SKM-1 treated with dmso at 0.1 percent for 144 hours (cell line): ENCODE measurements around the gene PRKCH.
A peak's percentile ranks its signal among the peaks of the same experiment; 100 is the strongest.

Source experiments
- DNase-seq: peaks from one replicate; lab custom pipeline; 2025; ENCODE audit not compliant: unreplicated experiment; lab: John Stamatoyannopoulos, UW

PRKCH gene

DNA sequence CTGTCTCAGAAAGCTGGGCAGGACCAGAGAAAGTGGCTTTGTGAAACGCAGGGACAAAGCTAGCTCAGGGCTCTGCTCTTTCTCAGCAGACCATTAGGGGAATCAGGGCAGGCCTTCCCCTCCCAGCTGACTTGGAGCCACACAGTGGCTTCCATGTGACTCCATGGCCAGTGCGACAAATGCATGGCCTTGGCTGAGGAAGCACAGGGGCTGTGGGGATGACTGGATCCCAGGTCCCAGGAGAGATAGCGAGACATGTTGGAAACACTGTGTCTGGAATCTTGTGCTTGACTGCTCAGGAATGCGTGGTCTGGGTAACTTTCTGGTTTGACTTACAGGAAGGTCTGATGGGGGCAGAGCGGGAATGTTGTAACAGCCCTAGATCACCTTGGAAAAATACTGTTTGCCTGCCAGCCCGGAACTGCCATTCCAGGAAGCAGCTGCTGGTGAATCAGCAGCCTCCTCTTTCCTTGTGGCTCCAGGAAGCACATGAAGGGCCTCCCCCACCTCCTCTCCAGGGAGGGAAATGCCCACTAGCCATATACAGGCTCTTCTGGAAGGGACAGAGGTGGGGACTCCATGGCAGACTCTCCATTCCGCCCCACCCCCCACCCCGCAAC lies 240.4 kb downstream of the PRKCH start:
- no peak for DNase-seq

DNA sequence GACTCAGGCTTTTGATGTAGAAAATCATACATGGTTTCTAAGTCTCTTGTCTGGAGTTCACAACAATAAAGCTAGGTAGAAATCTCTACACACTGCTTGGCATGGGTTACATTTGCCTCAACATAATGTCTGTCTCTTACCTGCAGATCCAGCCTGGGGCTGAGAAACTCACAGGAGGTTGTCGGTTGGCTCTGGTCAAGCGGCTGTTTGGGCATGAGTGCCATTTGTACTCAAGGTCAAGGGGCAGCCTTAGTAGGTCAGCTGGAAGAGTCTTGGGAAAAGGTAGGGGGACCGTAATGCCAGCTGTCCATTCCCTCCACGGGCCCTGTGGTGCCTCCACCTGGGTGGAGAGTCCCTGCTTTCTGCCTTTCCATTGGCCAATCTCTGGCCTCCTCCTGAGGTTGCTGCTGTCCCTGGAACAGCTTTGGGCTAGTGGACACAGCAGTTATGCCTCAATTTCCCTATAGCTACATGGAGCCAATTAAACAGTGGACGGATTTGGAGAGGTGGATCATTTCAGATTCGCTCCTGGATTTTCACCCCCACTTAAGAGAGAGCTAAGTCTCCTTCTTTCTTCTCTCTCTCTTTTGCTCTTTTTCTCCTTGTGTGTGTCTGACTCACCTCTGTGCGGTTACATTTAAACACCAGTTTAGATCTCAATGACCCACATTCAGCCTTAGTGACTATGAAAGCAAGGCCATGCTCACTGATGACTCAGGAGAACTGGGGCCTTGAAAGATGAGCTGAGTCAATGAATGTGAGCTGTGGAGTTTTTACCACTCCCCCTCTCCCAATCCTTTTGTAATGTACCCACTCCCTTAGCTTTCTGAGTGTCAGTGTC lies 241.2 kb downstream of the PRKCH start:
- no peak for DNase-seq

DNA sequence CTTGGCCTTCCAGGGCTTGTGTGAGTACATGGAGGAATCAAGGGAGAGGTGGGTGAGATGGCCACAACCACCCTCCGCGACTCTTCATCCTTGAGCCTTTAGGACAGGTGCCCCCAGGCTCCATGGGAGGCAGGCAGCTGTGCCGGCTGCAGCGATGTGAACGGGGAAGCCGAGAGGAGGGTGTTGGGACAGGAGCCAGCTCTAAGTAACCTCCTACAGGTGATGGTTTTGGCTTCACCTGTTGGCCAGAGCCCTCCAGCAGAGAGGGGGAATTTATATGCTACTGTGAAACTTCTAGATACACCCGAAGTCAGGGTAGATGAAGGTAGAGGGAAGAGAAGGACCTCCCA lies 241.8 kb downstream of the PRKCH start:
- no peak for DNase-seq

DNA sequence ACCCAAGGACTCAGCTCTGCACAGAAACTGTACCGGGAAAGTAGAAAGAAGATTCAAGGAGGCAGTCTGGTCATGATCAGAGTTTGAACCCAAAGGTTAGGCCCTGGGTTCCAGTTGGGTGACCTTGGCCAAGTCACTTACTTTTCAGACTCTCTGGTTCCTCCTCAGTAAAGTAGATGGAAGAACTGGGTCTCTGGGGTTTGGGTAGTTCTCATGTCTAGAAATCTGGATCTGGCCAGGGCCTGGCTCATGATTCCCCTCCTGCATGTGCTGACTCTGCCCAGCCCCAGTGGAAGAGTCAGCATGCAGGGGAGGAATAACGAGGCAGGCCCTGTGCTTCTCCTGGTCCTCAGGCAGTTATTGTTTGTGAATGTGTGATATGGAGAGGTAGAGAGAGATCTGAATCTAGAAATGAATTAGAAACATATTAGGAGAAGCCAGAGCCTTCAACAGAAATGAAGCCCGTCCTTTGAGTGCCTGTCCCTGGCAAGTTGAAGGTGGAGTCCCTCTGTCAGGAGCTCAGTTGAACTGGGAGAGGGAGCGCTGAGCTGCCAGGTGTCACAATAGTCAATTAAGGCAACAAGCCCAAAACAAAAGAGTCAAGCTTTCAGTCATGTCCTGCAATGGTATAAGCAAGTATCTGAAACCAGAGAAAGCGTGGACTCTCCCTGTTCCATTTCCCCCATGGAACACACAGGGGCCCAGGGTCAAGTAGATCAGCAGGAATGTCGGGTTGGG lies 242.7 kb downstream of the PRKCH start:
- DNase-seq = no peak

DNA sequence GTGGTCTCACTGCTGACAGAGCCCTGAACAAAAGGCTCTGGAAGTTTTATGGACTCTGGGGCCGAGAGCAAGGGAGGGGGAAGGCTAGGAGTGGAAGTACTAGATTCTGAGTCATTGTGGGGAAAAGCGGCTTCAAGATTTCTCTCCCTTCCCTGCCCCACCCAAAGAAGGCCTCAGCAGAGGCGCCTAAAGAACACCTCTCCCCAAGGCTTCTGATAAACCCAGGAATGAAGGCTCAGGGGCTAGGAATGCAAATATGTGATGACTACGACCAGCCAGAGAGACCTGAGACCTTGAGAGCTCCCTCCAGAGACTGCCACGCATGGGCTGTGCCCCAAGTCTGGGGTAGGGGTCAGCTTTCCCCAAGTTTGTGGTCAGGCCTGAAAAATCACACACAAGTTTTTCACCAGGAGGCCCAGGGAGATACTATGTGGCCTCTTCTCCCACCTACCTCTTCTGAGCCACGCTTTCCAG lies 243.3 kb downstream of the PRKCH start:
- DNase-seq = no peak

DNA sequence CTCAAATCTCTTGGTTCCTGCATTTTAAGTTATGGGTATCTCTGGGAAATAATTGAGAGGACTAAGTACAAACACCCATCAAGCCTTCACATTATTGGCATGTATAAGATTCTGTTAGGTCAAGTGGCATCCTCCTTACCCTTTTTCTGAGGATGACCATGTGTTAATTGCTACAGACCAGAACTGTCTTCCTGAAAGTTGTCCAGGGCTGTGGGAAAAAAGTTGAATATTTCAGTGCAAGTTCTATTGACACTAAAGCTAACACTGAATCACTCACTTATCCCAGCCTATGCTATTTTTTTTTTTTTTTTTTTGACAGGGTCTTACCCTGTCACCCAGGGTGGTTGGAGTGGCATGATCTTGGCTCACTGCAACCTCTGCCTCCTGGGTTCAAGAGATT lies 243.8 kb downstream of the PRKCH start:
- DNase-seq = no peak

DNA sequence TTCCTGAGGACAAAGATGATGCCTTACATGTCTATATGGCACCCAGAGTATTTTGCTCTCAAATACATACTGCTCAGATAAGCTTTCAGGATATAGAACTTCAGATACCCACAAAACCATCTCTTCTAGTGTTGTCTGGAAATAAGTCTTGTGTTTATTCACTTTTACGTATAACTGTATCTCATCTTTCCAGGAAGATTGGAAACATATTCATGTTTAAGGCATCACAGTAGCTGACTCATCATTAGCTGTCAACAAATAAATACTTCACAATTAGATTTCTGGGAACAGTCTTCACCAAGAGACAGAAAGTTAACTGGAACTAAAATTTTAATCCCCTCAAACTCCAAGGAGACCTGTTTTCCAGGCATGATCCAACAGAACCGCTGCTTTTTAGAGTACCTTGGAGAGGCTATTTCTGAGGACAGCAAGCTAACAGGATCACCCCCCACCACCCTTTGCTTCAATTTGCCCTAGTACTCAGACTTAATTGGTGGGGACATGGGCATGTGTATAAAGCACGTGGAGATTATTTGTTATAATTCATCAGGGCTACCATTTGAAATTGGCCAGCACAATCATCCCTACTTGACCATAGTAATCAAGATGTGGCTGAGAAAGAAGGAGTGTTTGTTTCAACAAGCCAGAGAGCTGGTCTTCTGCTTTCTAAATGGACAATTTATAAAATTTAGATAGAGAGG lies 244.6 kb downstream of the PRKCH start:
- DNase-seq = no peak

DNA sequence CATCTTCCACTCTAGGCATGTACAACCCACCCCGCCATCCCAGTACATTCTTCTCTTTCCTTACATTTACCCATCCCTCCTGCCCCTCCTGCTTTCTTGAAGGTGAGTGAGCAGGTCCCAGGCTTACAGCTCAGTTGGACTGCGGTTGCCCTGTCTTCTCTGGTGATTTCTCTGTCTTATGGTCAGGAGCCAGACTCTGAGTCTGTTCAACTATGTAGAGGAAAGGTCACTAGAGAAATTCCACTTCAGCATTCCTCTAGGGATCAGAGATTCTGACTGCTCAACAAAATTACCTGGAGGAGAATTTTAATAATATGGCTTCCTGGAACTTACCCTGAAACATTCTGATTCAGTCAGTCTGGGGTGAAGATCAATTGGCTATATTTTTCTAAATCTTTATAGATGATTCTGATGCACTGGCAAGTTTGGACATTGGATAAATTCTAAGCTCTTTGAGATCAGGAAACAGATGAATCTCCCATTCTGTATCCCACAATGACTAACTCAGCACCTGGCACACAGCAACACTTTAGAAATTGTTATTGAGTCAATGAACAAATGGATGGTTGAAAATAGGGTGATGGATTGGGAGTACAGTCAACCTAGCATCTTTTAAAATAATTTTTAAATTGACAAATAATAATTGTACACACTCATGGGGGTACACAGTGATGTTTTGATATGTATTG lies 245.3 kb downstream of the PRKCH start:
- no peak for DNase-seq

DNA sequence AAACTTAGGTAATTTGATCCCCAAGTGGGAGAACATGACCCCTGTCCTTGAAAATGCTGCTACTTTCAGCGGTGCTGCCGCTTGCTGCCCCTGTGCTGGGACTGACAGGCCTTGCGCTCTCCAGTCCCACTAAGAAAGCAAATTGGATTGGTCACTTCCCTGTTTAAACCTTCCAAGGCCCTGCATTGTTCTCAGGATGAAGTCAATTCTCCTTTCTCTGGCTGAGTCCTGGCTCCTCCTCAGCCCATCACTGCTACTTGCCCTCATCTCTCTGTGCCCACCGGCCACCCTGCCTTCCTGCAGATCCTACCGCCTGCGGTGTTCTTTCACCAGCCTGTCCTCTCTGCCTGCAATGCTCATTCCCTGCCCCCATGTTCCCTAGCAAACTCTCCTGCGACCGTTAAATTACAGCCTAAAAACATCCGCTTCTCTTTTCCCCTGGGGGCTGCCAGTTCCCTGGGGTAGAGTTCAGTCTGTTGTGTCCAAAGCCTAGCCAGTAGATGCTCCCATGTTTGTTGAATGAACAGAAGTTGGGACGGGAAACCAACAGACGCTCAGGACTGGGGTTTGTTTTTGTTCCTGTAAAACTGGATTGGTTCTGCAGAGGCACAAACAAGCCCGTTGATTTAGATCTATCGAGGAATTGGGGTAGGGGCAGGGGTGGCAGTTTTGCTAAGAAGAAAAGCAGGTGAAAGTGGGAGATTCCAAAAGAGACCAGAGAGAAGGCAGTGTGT lies 246.6 kb downstream of the PRKCH start:
- no peak for DNase-seq

DNA sequence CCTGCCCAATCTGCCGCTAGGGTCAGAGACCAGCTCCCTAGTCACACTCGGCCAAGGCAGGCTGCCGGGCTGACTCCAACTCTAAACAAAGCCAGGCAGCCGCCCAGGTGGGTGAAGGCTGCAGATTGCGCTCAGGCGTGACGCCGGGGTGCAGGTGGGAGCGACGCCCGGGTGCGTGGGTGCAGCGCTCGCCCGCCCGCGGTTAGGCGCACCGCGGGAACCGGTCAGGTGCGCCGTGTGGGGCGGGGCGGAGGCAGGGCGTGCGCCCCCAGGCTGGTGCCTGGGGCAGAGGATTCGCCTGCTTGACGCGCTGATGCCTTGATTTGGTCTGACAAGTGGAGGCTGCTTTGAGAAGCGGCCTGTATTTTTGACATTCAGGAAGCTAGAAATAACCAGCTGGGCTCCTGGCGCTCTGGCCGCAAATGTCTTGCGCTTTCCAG lies 247.2 kb downstream of the PRKCH start:
- no peak for DNase-seq

DNA sequence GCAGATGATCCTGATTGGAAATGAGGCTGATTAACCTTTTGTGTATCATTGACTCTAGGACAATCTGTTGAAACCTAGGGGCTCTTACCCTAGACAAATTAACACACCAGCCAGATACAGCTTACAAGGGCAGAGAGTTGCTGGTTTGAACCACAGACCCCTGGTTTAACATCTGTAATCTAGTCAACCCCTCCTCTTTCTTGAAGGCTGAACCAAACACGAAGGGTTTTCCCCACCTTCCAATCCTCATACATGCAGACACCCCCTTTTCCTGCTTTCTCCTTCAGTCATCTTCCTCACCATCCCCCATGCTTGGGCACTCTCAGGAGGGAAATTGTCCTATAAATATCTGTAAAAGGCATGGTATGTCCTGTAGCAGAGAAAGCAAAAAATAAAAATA lies 247.9 kb downstream of the PRKCH start:
- no peak for DNase-seq

DNA sequence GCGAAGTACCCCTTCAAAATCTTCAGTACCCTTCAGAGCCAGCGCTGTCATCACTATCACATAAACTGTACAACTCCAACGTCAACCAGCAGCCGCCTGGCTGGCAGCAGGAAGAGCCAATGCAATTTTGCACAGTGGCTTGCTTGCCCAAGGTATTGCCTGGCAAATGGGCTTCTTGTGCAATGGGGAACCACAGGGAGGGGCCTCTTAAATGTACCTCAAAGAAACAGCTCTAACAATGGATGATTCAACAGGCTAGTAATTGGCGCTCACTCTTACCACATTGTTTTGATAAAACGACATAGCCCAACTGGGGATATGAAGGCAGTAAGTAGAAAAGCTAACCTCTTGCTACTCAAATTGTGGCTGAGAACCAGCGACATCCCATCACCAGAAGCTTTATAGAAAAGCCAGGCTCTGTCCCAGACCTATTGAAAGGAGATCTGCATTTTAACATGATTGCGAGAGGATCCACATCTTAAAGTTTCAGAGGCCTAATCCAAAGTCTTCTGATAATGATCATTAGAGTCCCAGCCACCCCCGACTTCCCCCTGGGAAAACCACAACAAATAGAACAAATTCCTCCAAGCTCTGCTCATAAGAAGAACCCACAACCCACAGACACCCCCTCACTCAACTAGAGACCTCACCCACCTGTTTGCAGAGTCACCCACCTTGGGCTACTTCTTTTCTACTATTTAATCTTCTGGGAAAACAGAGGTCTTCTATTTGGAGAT lies 248.6 kb downstream of the PRKCH start:
- peak; percentile 81 for DNase-seq

DNA sequence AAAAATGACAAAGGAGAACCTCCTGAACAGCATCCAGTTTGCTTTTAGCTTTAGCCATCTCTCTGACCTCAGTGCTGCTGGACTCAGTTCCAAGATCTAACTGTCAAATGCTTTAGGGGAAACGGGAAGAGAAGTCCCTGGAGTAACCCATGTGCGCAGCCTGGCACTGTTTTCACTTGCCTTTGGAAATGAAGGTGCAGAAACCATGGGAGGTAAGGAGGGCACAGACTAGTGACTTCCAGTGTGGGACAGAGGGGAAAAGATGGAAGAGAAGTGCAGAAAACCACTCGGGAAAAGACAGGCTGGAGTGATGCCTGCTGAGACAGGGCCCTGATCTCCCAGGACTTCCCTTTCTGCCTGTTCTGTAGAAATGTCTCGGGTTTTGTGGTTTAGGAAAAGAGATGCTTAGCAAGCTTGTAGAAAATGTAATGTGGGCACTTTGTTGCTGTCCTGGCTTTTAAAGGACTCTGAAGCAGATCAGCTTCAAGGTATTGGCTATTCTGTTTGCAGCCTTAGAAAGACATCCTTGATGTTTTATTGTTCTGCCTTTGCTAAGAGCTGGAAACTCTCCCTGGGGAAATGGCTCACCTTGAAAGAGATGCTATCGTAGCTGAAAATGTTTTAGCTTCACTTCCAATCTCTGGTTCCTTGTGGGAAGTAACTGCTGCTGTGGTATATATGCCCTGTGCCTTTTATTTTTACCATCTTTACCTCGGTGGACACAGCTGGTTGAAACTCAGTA lies 249.3 kb downstream of the PRKCH start:
- peak; percentile 19 for DNase-seq

DNA sequence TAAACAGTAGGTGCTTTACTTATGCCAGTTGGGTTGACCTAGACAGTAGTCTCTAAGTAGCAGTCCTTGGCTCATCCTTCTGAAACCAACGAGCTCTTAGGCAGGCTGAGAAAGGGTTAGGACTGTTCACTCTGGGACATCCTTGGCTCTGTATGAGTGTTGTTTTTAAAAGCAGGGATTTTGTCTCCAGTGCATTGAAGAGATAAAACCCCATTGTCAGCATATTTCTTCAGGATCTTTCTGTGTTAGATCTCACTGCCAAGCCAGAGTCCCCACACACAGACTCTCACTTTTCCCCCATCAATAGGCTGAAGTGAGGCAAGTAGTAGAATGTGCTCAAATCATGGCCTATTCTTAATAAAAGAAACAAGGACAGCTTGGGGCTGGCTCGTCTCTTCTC lies 250.5 kb downstream of the PRKCH start:
- DNase-seq = no peak

DNA sequence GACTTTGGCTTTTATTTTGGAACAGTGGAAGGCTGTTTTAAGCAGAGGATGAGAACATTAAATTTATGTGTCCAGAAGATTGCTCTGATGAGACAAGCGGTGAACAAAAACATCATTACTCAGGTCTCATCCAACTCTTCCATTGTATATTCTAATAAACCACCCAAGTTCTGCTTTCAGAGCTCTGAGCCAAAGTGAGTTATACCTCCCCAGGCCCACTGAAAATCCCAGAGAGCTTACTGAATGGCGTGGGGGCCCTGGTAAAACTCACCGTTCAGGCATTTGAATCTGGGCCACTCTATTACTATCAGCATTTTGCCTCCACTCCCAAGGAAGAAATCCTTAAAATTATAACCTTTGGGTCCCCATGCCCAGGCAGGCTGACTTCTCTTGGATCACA lies 251.9 kb downstream of the PRKCH start:
- DNase-seq = no peak

DNA sequence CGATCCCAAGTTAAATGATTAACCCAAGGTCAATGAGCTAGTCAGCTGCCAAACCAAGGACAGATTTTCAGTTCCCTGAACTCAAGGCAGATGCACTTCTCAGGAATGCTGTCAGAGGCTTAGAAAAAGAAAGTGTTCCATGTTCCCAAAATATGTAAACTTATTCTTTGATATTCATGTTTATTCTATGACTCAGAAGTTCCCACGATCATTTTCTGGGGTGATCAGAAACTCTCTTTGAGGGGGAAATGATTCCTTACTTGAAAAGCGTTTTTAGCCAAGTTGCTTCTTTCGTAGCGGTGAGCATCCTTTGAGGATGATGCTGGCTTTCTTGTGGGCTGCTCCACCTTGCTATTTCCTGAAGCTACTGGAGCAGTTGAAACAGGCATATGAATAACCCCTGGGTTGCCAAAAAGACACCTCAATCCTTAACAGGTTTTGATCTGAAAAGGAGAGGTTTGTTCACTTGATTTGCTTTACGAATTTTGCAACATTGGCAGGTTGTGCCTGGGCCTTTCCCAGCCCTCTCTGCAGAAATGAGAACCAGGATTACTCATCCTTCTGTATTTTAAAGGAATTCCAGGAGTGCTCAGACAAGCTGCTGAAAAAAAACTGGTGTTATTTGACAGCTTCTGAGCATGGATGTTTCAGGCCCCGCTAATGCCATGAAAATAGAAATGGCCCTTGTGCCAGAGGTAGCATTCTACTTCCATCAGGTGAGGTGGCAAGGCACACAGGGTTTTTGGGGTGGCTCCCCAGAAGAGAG lies 252.6 kb downstream of the PRKCH start:
- no peak for DNase-seq

DNA sequence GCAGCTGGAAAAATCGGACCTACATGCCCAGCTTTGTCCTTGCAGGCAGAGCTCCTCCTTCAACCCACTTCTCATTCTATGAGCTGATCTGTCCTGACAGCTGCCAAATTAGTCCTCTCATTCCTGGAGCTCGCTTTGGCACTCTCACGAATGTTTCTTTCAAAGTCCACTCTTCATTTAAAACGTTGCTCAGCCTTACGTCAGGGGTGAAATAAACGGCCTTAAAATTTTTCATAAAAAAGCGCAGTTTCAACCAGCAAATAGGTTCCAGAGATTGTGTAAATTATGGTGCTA lies 253.1 kb downstream of the PRKCH start:
- no peak for DNase-seq

DNA sequence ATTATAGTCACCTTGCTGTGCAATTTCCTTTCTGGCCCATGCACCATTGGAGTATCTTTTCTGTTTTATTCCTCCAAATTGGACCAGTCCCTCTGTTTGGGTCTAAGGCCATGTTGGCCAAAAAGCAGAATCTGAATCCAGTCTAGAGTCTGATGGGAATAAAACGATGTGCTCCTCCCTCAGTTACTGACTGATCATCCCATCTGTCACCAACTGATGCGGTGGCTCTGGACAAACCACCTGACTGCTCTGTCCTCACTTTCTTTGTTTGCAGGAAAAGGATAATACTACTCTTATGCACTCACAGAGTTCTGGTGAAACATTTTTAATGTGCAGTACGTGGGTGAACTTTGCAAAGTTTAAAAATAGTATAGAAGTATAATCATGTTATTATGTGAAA lies 253.7 kb downstream of the PRKCH start:
- no peak for DNase-seq
